Mucosa of gallbladder (tissue), 1 donor: Measurements from ENCODE around the gene C10orf90. TPM values are rescaled to one million over a fixed set of nuclear protein-coding genes. Genes with fewer than 3 reads are reported as not detected.
"Not testable (repeated sequence)": the region's sequence is repeated elsewhere in the genome, so short reads cannot be mapped to it uniquely, and the experiment has no call there.

Source experiments
- DNase-seq: peaks from one replicate; pipeline ENCODE4 v3.0.0-alpha.2; 2020; ENCODE audit warnings: low spot score
- total RNA-seq: library from RNA; stranded (reverse); gene quantifications from one replicate; pipeline ENCODE4 v1.2.1, GENCODE V29; 2021
- donor health status: DM: no; HTN: no; CAD: no.

C10orf90 gene
- total RNA-seq, 1 donor from 2014 or later = 0.20 TPM

- no peak for DNase-seq
These were observed 277.4 kb downstream of the C10orf90 start for GRCh38 chr10:126393076-126393475.

GRCh38 chr10:126392469-126392868, 278.0 kb downstream of the C10orf90 start:
- DNase-seq = no peak

GRCh38 chr10:126392068-126392467, 278.4 kb downstream of the C10orf90 start:
- no peak for DNase-seq

GRCh38 chr10:126391192-126391885, 279.2 kb downstream of the C10orf90 start:
- no peak for DNase-seq

GRCh38 chr10:126390324-126390723, 280.2 kb downstream of the C10orf90 start:
- DNase-seq = no peak

GRCh38 chr10:126387931-126388911, 282.3 kb downstream of the C10orf90 start, which contains the start of gene ADAM12:
Gene ADAM12 (minus strand): TSS chr10:126388477. CDS start chr10:126388145, 332 bp downstream.
- DNase-seq = no peak

GRCh38 chr10:126387041-126387921, 283.2 kb downstream of the C10orf90 start:
- peak; percentile 45 for DNase-seq

- DNase-seq = no peak
These were observed 286.1 kb downstream of the C10orf90 start for GRCh38 chr10:126384269-126384873.

- DNase-seq = no peak
These were observed 290.0 kb downstream of the C10orf90 start for GRCh38 chr10:126380352-126381076.

GRCh38 chr10:126379166-126379565, 291.3 kb downstream of the C10orf90 start:
- DNase-seq = not testable (repeated sequence)

- DNase-seq = no peak
These were observed 293.5 kb downstream of the C10orf90 start for GRCh38 chr10:126376956-126377355.

GRCh38 chr10:126375926-126376554, 294.5 kb downstream of the C10orf90 start:
- no peak for DNase-seq

- no peak for DNase-seq
These were observed 295.2 kb downstream of the C10orf90 start for GRCh38 chr10:126375299-126375698.

Other genes starting within 250 kb of the C10orf90 start
- gene DOCK1, start 234.7 kb upstream of the C10orf90 start, total RNA-seq = 44.9 TPM